GM03348 (cell line): ENCODE measurements around the gene C2CD3.

ENCODE experiments used
- DNase-seq: peaks from one replicate; pipeline ENCODE4 v3.0.0; 2012; ENCODE audit warnings: low spot score

The C2CD3 gene

GRCh38 chr11:74170694-74171629 lies at the start of gene C2CD3, which contains the start of gene PPME1:
Gene C2CD3 (minus strand): TSS chr11:74171002. CDS start chr11:74170792, 210 bp downstream.
Gene PPME1 (plus strand): TSS chr11:74171289. CDS start chr11:74171422, 133 bp downstream.
- DNase-seq: peak; percentile 97

- DNase-seq: no peak
These were observed 49.6 kb upstream of the C2CD3 start for GRCh38 chr11:74220376-74220775.

- no peak for DNase-seq
These were observed 41.7 kb upstream of the C2CD3 start for GRCh38 chr11:74212533-74212932.

- DNase-seq: no peak
These were observed 37.7 kb upstream of the C2CD3 start for GRCh38 chr11:74208507-74208906.

GRCh38 chr11:74206746-74207145 lies 35.9 kb upstream of the C2CD3 start:
- no peak for DNase-seq

GRCh38 chr11:74205181-74205580 lies 34.4 kb upstream of the C2CD3 start:
- DNase-seq: no peak

GRCh38 chr11:74204701-74205100 lies 33.9 kb upstream of the C2CD3 start:
- no peak for DNase-seq

GRCh38 chr11:74203966-74204365 lies 33.2 kb upstream of the C2CD3 start:
- no peak for DNase-seq

- DNase-seq: no peak
These were observed 26.1 kb upstream of the C2CD3 start for GRCh38 chr11:74196781-74197486.

- DNase-seq: no peak
These were observed 25.0 kb upstream of the C2CD3 start for GRCh38 chr11:74195828-74196227.

- DNase-seq: no peak
These were observed 14.9 kb upstream of the C2CD3 start for GRCh38 chr11:74185695-74186094.

- DNase-seq: no peak
These were observed 14.5 kb upstream of the C2CD3 start for GRCh38 chr11:74185285-74185684.

GRCh38 chr11:74182635-74183034 lies 11.8 kb upstream of the C2CD3 start:
- DNase-seq: no peak

- no peak for DNase-seq
These were observed 8.6 kb upstream of the C2CD3 start for GRCh38 chr11:74179234-74180052.

GRCh38 chr11:74175920-74176319 lies 5.1 kb upstream of the C2CD3 start:
- DNase-seq: no peak

- peak; percentile 19 for DNase-seq
These were observed 1.2 kb upstream of the C2CD3 start for GRCh38 chr11:74171997-74172396.

- DNase-seq: no peak
These were observed 797 bp upstream of the C2CD3 start for GRCh38 chr11:74171630-74171968.

- no peak for DNase-seq
These were observed 904 bp downstream of the C2CD3 start for GRCh38 chr11:74169738-74170458.

GRCh38 chr11:74168838-74169237 lies 2.0 kb downstream of the C2CD3 start:
- DNase-seq: no peak

- DNase-seq: no peak
These were observed 7.9 kb downstream of the C2CD3 start for GRCh38 chr11:74162681-74163467.

- DNase-seq: no peak
These were observed 11.2 kb downstream of the C2CD3 start for GRCh38 chr11:74159642-74160041.
